ENCODE results near the gene MTHFD1. TPM values are rescaled to one million over a fixed set of nuclear protein-coding genes. Genes with fewer than 3 reads are reported as not detected.

MTHFD1 gene
- polyA plus RNA-seq, 3 donors, result 11.8 to 21.3 (median 14.3) TPM

DNA sequence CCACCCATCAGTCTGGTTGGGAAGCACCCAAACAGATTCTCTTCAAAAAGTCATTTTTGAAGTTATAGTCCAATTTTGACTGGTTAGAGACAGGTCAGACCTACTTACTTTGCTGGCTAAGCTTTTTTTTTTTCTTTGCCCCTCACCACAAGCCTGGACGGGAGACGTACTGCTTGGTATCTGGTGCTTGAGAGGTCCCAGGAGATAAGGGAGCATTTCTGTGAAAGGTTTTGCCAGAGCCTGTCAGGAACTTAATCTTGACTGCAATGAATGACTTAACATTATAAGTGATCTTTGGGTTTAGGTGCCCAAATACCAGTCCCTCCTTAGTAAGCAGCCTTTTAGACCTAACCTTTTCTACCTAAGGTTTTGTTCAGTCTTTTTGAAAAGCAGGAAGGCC is 6.3 kb downstream of the MTHFD1 start:
- intact Hi-C loops (cut with micrococcal nuclease), result no loop called here
- no peaks in the 10 kb centered on the region for H3K27me3 Mint-ChIP-seq (ENCODE audit: low read depth in 3 of 3)
- H3K4me1 ChIP-seq (ENCODE audit: control insufficient read depth in 1 of 2, insufficient read depth in 2 of 2, low read length in 2 of 2), result peaks cover 2 to 6% of the 10 kb centered on the region in 2 donors
- H3K79me2 ChIP-seq (ENCODE audit: insufficient read depth, low read length), result peaks cover 79% of the 10 kb centered on the region
- no peak overlapping the region for H3K9ac ChIP-seq (ENCODE audit: insufficient read depth, low read length, poor library complexity, severe bottlenecking)
- no peak overlapping the region for H3K4me3 Mint-ChIP-seq
- H3K27ac ChIP-seq (ENCODE audit: low read depth in 1 of 2, low read length in 2 of 2), result no peak overlapping the region
- no peaks in the 10 kb centered on the region for H3K27me3 ChIP-seq (ENCODE audit: control insufficient read depth in 2 of 2, insufficient read depth in 2 of 2, low read length in 2 of 2)
- no peak overlapping the region for H3K27ac Mint-ChIP-seq
- peaks cover 10% of the 10 kb centered on the region for H3K4me1 Mint-ChIP-seq
- no peak overlapping the region for H3K4me3 ChIP-seq (replicated peaks in 1 of 3; ENCODE audit: low read depth in 2 of 3, low read length in 3 of 3)
- peaks cover 0 to 2% (median 0%) of the 10 kb centered on the region in 7 donors for H3K9me3 Mint-ChIP-seq
- no peak overlapping the region for H2AFZ ChIP-seq (ENCODE audit: insufficient read depth, low read depth, low read length, poor library complexity, severe bottlenecking)
- no peaks in the 10 kb centered on the region for H4K20me1 ChIP-seq (ENCODE audit: insufficient read depth, low read length)
- H3K36me3 ChIP-seq (replicated peaks in 1 of 2; ENCODE audit: control insufficient read depth in 1 of 2, insufficient read depth in 2 of 2, low read length in 2 of 2), result no peaks in the 10 kb centered on the region
- WGBS (ENCODE audit: insufficient coverage), result no CpG with 5 or more reads among the region's 2 CpGs
- no peak overlapping the region for H3K4me2 ChIP-seq (replicated peaks; ENCODE audit: extremely low read depth, low read length, poor library complexity, severe bottlenecking)
- peaks cover 6 to 12% of the 10 kb centered on the region in 2 donors for H3K36me3 Mint-ChIP-seq
- DNase-seq, result no peak
- TF ChIP-seq, protein P1, sequence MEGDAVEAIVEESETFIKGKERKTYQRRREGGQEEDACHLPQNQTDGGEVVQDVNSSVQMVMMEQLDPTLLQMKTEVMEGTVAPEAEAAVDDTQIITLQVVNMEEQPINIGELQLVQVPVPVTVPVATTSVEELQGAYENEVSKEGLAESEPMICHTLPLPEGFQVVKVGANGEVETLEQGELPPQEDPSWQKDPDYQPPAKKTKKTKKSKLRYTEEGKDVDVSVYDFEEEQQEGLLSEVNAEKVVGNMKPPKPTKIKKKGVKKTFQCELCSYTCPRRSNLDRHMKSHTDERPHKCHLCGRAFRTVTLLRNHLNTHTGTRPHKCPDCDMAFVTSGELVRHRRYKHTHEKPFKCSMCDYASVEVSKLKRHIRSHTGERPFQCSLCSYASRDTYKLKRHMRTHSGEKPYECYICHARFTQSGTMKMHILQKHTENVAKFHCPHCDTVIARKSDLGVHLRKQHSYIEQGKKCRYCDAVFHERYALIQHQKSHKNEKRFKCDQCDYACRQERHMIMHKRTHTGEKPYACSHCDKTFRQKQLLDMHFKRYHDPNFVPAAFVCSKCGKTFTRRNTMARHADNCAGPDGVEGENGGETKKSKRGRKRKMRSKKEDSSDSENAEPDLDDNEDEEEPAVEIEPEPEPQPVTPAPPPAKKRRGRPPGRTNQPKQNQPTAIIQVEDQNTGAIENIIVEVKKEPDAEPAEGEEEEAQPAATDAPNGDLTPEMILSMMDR (IDR thresholded peaks at IDR 0.05), result no peak
- no peaks in the 10 kb centered on the region for H3K9me3 ChIP-seq (replicated peaks in 1 of 2; ENCODE audit: control insufficient read depth in 1 of 2, insufficient read depth in 1 of 2, low read length in 2 of 2)

DNA sequence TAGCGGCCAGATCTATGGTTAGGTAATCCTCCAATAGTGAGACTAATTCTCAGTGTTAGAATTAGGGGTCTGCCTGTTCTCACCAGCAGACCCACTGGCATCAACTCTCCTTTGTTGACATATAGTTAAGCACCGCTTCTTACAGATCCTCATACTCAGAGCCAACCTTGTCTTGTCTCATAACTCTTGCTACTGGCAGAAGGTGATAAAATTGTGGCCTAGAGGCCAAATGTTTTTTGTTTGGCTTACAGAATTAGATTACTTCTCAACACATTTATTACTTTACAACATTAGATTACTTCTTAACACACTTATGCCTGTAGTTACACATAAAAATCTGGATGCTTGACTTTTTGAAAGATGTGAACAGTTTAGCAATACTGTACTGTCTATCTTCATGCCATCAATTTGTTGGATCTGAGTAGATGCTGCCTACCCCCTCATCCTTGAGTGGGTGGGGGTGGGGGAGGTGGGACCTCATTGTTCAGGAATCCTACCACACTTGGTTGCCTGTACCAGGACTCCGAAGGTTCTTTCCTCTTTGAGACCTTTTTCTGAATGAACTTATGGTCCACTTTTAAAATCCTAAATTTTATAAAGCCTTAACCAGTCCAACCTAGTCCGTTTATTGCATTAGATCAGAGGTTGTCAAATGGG is 7.0 kb downstream of the MTHFD1 start:
- no peak overlapping the region for H2AFZ ChIP-seq (ENCODE audit: insufficient read depth, low read depth, low read length, poor library complexity, severe bottlenecking)

More for the DNA sequence above, 7.0 kb downstream of the MTHFD1 start:
- no peak overlapping the region for H3K4me2 ChIP-seq (replicated peaks; ENCODE audit: extremely low read depth, low read length, poor library complexity, severe bottlenecking)
- no peaks in the 10 kb centered on the region for H3K27me3 ChIP-seq (ENCODE audit: control insufficient read depth in 2 of 2, insufficient read depth in 2 of 2, low read length in 2 of 2)
- no peak overlapping the region for H3K27ac ChIP-seq (ENCODE audit: low read depth in 1 of 2, low read length in 2 of 2)
- H3K36me3 ChIP-seq (replicated peaks in 1 of 2; ENCODE audit: control insufficient read depth in 1 of 2, insufficient read depth in 2 of 2, low read length in 2 of 2), result no peaks in the 10 kb centered on the region
- H3K9me3 Mint-ChIP-seq, result peaks cover 0 to 2% (median 0%) of the 10 kb centered on the region in 7 donors
- H3K4me1 Mint-ChIP-seq, result peaks cover 5% of the 10 kb centered on the region
- H3K4me3 Mint-ChIP-seq, result no peak overlapping the region
- H3K27me3 Mint-ChIP-seq (ENCODE audit: low read depth in 3 of 3), result no peaks in the 10 kb centered on the region
- no peaks in the 10 kb centered on the region for H3K9me3 ChIP-seq (replicated peaks in 1 of 2; ENCODE audit: control insufficient read depth in 1 of 2, insufficient read depth in 1 of 2, low read length in 2 of 2)
- no peaks in the 10 kb centered on the region for H3K4me1 ChIP-seq (ENCODE audit: control insufficient read depth in 1 of 2, insufficient read depth in 2 of 2, low read length in 2 of 2)
- WGBS (ENCODE audit: insufficient coverage), result no CpG with 5 or more reads among the region's 4 CpGs
- peaks cover 77% of the 10 kb centered on the region for H3K79me2 ChIP-seq (ENCODE audit: insufficient read depth, low read length)
- H4K20me1 ChIP-seq (ENCODE audit: insufficient read depth, low read length), result no peaks in the 10 kb centered on the region
- H3K27ac Mint-ChIP-seq, result peak overlapping the region in 1 of 7 donors; percentile 10
- H3K36me3 Mint-ChIP-seq, result peaks cover 6 to 12% of the 10 kb centered on the region in 2 donors
- H3K4me3 ChIP-seq (replicated peaks in 1 of 3; ENCODE audit: low read depth in 2 of 3, low read length in 3 of 3), result no peak overlapping the region
- H3K9ac ChIP-seq (ENCODE audit: insufficient read depth, low read length, poor library complexity, severe bottlenecking), result no peak overlapping the region
- TF ChIP-seq, protein P1 (IDR thresholded peaks at IDR 0.05), result no peak
- DNase-seq, result no peak
- intact Hi-C loops (cut with micrococcal nuclease), result no loop called here

All from CD14-positive monocyte (primary cell).